Large intestine (tissue), 3 donors: ENCODE measurements around the gene SLC41A3. TPM values are rescaled to one million over a fixed set of nuclear protein-coding genes. Genes with fewer than 3 reads are reported as not detected.

Experiments used
- DNase-seq, 2 donors: peaks; one replicate each; pipeline versions ENCODE4 v3.0.0 to v3.0.0-alpha.2; 2013
- H3K27ac ChIP-seq: one replicate; pipeline ENCODE4 v1.5.1; 2013; ENCODE audit warnings: low read length
- H3K27me3 ChIP-seq: 2 replicates; pipeline ENCODE4 v1.6.1; 2013; ENCODE audit warnings: low read length; ENCODE audit not compliant: control insufficient read depth, insufficient read depth
- H3K36me3 ChIP-seq: 2 replicates; pipeline ENCODE4 v1.6.1; 2013; ENCODE audit warnings: low read length; ENCODE audit not compliant: control insufficient read depth, insufficient read depth
- H3K4me1 ChIP-seq: one replicate; pipeline ENCODE4 v1.6.1; 2013; ENCODE audit warnings: low read length; ENCODE audit not compliant: control insufficient read depth, insufficient read depth
- H3K4me3 ChIP-seq: one replicate; pipeline ENCODE4 v1.5.1; 2013; ENCODE audit warnings: low read length
- H3K9me3 ChIP-seq: one replicate; pipeline ENCODE4 v1.6.1; 2013; ENCODE audit warnings: mild to moderate bottlenecking, low read depth, low read length, moderate library complexity; ENCODE audit not compliant: control insufficient read depth
- WGBS: methylation state at CpG from one replicate; pipeline ENCODE4 v1.1.5; 2013; ENCODE audit warnings: low lambda C conversion rate; ENCODE audit not compliant: insufficient coverage; 5-methylcytosine and 5-hydroxymethylcytosine counted together
- polyA plus RNA-seq: library from polyadenylated mRNA; unstranded; fragments of 120-200 nt; gene quantifications from one replicate; pipeline ENCODE4 v1.2.1, GENCODE V29; 2013

Gene SLC41A3
- polyA plus RNA-seq, 1 donor: 32.8 TPM

DNA sequence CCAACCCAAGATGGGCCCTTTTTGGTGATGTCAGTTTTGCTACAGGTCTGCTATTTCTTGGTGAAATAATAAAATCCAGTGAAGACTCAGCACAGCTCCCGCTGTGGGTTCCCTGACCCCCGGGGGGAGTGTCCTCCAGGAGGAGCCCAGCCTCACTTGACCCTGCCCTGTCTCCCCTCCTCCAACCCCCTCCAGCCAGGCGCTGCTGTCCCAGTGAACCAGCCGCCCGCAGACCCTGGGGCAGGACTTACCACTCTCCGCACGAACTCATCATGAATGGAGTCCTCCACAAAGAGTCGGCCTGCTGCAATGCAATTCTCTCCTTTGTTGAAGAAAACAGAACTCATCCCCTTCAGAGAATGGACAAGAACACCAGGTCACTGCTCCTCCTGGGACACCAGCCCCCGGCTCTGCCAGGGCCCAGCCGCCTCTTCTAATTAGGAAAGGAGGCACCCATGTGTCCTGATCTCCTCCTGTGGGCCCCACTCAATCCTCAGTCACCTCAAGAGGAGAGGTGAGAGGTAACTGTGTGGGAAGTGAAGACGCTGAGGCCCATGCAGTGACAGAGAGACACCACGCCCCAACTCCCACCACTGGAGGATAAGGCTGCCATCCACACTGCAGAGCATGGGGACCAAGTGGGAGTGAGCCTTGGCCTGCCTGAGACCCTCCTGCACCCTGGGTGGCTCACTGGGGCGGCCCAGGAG, 28.8 kb upstream of the SLC41A3 start:
- no CpG with 5 or more reads among the region's 13 CpGs for WGBS
- H3K4me3 ChIP-seq: no peak overlapping the region
- no peaks in the 10 kb centered on the region for H3K4me1 ChIP-seq
- H3K9me3 ChIP-seq: no peaks in the 10 kb centered on the region
- H3K27me3 ChIP-seq: no peaks in the 10 kb centered on the region
- no peak overlapping the region for H3K27ac ChIP-seq
- DNase-seq: no peak
- peaks cover 39% of the 10 kb centered on the region for H3K36me3 ChIP-seq

DNA sequence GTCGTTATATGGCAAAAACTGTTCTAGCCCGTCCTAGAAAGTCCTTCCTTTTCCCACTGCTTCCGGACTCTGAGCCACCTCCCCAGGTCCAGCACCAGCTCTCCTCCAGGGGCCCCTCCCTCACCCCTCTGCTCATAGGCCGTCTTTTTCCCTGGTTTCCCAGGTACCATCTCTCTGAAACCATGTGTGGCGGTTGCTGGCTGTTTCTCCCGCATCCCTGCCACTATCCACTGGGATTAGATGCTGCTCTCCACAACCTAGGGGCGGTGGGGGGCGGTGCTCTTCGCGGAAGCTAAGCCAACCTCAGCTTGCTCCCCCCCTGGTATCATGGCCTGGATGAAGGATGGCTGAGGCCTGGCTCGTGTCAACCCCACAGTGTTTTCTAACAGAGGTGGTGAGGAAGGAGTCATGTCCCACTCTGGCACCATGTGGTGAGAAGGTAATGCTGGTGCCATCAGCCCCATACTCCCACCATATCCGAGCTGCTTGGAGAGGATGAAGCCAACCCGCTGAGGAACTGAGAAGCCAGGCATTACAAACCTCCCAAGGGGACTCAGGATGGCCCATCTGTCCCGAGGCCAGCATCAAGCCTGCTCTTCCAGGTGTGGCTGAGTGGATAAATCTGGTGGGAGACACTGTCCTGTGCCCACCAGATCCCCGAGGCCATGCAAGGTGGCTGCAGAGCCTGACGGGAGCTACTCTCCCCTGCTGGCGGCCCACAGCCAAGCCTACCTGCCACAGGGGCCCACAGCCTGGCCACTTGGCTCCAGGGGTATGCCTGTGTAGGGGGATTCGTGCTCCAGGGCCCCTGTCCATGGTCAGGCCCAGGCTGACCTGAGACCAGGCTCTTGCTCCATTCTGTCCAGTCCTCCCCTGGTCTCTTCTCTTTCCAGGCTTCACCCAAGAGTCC, 27.9 kb upstream of the SLC41A3 start:
- H3K27me3 ChIP-seq: no peaks in the 10 kb centered on the region

DNA sequence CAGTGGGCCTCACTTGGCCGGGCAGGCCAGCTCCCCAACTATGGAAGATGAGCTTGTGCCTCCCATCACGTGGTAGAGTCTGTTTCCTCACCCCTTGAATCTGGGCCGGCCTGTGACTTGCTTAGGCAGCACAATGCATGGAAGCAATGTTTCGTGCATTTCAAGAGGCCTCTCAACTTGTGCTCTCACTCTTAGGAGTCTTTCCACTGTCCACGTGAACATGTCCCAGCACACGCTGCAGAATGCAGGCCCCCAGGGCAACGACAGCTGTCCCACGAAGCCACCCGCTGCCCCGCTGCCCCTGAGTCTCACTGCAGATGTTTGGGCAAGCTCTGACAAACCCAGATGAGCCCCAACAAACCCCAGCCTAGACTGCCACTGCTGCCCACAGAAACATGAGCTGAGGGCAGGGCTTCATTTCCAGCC, 27.2 kb upstream of the SLC41A3 start:
- no CpG with 5 or more reads among the region's 10 CpGs for WGBS
- Histone ChIP-seq H3K9me3 (no peaks in the 10 kb centered on the region), H3K36me3 (peaks cover 49% of the 10 kb centered on the region), H3K27me3 (no peaks in the 10 kb centered on the region), H3K4me1 (no peaks in the 10 kb centered on the region), H3K27ac (no peak overlapping the region), H3K4me3 (no peak overlapping the region)
- no peak for DNase-seq

More for the DNA sequence above, 27.9 kb upstream of the SLC41A3 start:
- Histone ChIP-seq H3K36me3 (peaks cover 47% of the 10 kb centered on the region), H3K4me3 (no peak overlapping the region), H3K4me1 (no peaks in the 10 kb centered on the region), H3K9me3 (no peaks in the 10 kb centered on the region), H3K27ac (no peak overlapping the region)
- no peak for DNase-seq
- no CpG with 5 or more reads among the region's 18 CpGs for WGBS

DNA sequence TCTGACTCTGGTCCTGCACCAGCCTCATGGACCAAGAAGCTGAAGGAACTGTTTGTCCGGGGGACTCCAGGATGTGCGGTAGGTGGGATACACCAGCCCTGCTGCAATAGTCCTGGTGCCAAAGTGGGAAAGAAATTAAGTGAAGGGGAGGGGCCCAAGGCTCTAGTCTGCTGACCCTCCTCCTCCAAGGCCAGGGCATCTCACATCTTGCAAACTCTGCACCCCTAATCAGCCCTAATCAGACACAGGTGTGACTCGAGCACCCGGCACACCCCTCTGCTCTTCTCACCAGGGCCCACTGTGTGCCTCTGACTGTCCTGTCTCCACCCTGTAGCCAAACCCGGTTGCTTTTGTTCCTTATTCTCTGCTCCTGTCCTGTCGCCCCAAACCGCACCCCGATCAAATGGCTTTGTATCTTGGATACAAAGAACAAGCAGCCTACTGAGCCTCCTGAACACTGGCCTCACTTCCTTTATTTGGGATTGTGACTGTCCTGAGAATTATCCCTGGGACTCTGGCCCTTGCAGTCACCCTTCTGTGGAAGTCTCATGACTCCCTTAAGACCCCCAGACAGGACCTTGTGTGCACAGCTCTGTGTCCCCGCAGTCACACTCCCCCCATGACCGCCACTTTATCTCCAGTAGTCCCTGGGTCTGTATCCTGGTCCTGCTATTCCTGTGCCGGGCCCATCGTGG, 26.7 kb upstream of the SLC41A3 start:
- H3K27ac ChIP-seq: no peak overlapping the region
- H3K27me3 ChIP-seq: no peaks in the 10 kb centered on the region
- no peaks in the 10 kb centered on the region for H3K9me3 ChIP-seq
- WGBS: no CpG with 5 or more reads among the region's 12 CpGs
- DNase-seq: no peak
- H3K36me3 ChIP-seq: peaks cover 54% of the 10 kb centered on the region
- H3K4me3 ChIP-seq: no peak overlapping the region
- no peaks in the 10 kb centered on the region for H3K4me1 ChIP-seq

GRCh38 chr3:126109880-126110235, 25.9 kb upstream of the SLC41A3 start:
- H3K36me3 ChIP-seq: peaks cover 56% of the 10 kb centered on the region
- DNase-seq: no peak
- WGBS: no CpG with 5 or more reads among the region's 10 CpGs
- H3K4me1 ChIP-seq: no peaks in the 10 kb centered on the region
- no peak overlapping the region for H3K4me3 ChIP-seq
- H3K9me3 ChIP-seq: no peaks in the 10 kb centered on the region
- no peaks in the 10 kb centered on the region for H3K27me3 ChIP-seq
- no peak overlapping the region for H3K27ac ChIP-seq

DNA sequence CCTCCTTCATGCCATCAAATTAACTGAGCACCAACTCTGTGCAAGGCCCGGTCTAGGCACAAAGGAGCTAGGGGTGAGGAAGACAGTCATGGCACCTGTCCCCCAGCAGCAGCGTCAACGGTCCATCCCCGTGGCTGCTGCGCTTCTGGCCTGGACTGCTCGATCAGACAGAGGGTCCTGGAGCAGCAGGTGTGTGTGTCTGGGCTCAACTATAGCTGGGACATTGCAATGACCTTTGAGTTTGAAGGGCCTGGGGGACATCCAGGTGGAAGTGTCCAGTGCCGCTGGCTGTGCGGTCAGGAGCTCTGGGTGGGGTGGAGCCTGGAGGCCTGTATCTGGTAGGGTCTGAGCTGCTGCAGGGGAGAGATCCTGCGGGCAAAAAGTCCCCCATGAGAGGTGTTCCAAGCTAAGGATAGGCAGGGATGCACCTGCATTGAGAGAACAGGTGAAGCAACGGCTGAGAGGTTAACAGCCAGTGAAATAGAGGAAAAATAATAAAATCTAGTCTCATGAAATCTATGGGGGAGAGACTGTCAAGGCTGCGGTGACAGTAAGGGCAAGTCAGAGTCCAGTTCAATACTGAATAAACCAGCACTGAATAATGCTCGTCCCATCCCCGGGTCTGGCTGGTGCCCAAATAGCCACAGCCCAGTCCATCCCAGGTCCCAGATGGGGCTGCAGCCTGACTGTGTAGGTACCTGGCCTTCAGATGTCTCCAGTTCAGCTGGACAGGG, 25.4 kb upstream of the SLC41A3 start:
- H3K36me3 ChIP-seq: peaks cover 59% of the 10 kb centered on the region
- DNase-seq: no peak
- no peak overlapping the region for H3K4me3 ChIP-seq
- no peaks in the 10 kb centered on the region for H3K9me3 ChIP-seq
- H3K4me1 ChIP-seq: no peaks in the 10 kb centered on the region
- WGBS: 100% methylated on average over 1 of the region's 13 CpGs
- H3K27me3 ChIP-seq: no peaks in the 10 kb centered on the region
- H3K27ac ChIP-seq: no peak overlapping the region

DNA sequence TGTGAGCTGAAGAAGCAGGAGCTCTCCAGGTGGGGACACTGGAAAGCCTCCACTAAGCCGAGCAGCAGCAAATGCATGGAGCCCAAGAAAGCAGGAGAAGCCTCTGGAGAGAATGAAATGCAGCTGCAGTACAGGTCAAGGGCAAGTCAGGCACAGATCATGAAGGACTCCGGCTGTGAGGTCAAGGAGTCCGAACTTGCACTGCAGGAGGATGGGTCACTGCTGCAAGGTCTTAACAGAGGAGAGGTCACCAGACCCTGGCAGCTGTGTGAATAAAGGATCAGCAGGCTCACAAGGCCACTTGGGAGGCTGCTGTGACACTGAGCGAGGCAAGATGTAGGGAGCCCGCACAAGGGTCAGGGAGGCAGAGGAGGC, 24.7 kb upstream of the SLC41A3 start:
- Histone ChIP-seq H3K27ac (no peak overlapping the region), H3K36me3 (peaks cover 61% of the 10 kb centered on the region), H3K4me1 (no peaks in the 10 kb centered on the region), H3K4me3 (no peak overlapping the region), H3K9me3 (no peaks in the 10 kb centered on the region), H3K27me3 (no peaks in the 10 kb centered on the region)
- WGBS: no CpG with 5 or more reads among the region's 5 CpGs
- DNase-seq: no peak

GRCh38 chr3:126107957-126108675, 24.2 kb upstream of the SLC41A3 start:
- DNase-seq: no peak
- no peaks in the 10 kb centered on the region for H3K9me3 ChIP-seq
- peaks cover 61% of the 10 kb centered on the region for H3K36me3 ChIP-seq
- H3K27ac ChIP-seq: no peak overlapping the region
- H3K4me1 ChIP-seq: no peaks in the 10 kb centered on the region
- no CpG with 5 or more reads among the region's 8 CpGs for WGBS
- H3K27me3 ChIP-seq: no peaks in the 10 kb centered on the region
- H3K4me3 ChIP-seq: no peak overlapping the region

DNA sequence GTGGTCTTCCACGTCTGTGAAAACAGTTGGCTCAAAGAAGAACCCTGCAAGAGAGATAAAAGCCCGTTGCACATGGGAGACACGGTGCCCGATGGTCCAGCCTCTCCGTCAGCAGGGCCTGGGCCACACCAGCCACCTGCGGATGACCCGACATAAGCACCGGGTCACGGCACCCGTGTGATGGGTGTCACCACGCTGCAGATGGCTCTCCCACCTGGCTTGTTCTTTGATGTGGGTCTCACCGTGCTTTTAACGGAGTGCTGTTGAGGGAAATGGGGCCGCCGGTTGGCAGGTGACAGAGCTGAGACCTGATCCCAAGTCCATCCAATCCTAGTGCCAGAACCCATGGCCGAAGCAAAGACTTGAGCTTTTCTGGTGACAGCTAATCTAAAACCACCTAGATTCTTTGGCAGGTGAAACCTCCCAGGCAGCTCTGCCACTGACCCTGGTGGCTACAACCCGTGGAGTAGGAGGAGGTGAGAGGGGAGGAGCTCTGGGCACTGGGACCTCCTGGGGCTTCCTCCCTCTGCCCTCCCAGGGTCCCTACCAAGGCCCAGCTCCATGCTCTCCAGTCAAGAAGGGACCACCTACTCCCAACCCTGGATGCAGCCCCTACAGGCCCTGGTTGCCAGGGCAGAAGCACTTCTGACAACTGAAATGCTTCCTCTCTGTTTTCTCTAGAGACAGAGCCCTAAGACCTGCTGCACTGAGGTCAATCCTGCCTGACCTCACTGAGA, 23.4 kb upstream of the SLC41A3 start:
- Histone ChIP-seq H3K36me3 (peaks cover 60% of the 10 kb centered on the region), H3K27me3 (no peaks in the 10 kb centered on the region), H3K4me1 (no peaks in the 10 kb centered on the region), H3K4me3 (no peak overlapping the region), H3K27ac (no peak overlapping the region), H3K9me3 (no peaks in the 10 kb centered on the region)
- DNase-seq: no peak
- WGBS: no CpG with 5 or more reads among the region's 17 CpGs
